ENCODE results near the gene ZNF366.

ZNF366 gene, protein sequence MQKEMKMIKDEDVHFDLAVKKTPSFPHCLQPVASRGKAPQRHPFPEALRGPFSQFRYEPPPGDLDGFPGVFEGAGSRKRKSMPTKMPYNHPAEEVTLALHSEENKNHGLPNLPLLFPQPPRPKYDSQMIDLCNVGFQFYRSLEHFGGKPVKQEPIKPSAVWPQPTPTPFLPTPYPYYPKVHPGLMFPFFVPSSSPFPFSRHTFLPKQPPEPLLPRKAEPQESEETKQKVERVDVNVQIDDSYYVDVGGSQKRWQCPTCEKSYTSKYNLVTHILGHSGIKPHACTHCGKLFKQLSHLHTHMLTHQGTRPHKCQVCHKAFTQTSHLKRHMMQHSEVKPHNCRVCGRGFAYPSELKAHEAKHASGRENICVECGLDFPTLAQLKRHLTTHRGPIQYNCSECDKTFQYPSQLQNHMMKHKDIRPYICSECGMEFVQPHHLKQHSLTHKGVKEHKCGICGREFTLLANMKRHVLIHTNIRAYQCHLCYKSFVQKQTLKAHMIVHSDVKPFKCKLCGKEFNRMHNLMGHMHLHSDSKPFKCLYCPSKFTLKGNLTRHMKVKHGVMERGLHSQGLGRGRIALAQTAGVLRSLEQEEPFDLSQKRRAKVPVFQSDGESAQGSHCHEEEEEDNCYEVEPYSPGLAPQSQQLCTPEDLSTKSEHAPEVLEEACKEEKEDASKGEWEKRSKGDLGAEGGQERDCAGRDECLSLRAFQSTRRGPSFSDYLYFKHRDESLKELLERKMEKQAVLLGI

DNA sequence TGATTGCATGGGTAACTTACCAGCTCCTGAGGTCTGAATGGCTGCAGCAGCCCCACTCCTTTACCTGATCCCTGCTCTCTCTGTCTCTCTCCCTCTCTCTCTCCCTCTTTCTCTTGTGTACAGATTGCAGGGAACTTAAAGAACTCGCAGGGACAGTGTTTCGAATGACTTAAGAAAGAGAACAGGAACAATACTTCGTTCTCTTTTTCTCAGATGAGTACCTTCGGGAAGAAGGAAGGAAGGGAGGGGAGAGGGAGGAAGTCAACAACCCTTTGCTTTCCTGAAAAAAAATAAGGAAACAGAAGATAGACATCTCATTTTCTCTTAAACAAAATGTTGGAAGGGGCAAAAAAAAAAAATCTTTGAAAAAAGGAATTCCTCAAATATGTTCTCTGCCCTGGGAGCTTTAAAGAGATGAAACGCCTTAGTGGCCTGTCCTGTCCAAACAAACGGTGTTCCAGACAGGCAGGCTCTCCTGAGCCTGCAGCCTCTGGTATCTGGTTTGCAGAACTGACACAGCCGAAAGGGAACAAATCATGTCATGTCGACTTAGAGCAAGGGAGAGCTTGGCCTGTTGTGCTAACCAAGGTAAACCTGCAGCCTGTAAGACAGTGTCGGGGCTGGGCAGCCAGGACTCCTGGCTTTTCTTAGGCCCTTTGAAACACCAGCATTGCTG, at the start of gene ZNF366:
ZNF366 (minus strand) TSS at position 180 of the 676 bp plus-strand sequence. CDS start 45,914 bp downstream, outside the sequence.
- DNase-seq (ENCODE audit: low read depth): no peak
- no peak within 1 kb of the TSS for H3K4me3 ChIP-seq (ENCODE audit: low read depth, low read length)
- TF ChIP-seq, protein P1, sequence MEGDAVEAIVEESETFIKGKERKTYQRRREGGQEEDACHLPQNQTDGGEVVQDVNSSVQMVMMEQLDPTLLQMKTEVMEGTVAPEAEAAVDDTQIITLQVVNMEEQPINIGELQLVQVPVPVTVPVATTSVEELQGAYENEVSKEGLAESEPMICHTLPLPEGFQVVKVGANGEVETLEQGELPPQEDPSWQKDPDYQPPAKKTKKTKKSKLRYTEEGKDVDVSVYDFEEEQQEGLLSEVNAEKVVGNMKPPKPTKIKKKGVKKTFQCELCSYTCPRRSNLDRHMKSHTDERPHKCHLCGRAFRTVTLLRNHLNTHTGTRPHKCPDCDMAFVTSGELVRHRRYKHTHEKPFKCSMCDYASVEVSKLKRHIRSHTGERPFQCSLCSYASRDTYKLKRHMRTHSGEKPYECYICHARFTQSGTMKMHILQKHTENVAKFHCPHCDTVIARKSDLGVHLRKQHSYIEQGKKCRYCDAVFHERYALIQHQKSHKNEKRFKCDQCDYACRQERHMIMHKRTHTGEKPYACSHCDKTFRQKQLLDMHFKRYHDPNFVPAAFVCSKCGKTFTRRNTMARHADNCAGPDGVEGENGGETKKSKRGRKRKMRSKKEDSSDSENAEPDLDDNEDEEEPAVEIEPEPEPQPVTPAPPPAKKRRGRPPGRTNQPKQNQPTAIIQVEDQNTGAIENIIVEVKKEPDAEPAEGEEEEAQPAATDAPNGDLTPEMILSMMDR (IDR thresholded peaks at IDR 0.05; ENCODE audit: low read depth, low read length, missing control alignments): no peak

DNA sequence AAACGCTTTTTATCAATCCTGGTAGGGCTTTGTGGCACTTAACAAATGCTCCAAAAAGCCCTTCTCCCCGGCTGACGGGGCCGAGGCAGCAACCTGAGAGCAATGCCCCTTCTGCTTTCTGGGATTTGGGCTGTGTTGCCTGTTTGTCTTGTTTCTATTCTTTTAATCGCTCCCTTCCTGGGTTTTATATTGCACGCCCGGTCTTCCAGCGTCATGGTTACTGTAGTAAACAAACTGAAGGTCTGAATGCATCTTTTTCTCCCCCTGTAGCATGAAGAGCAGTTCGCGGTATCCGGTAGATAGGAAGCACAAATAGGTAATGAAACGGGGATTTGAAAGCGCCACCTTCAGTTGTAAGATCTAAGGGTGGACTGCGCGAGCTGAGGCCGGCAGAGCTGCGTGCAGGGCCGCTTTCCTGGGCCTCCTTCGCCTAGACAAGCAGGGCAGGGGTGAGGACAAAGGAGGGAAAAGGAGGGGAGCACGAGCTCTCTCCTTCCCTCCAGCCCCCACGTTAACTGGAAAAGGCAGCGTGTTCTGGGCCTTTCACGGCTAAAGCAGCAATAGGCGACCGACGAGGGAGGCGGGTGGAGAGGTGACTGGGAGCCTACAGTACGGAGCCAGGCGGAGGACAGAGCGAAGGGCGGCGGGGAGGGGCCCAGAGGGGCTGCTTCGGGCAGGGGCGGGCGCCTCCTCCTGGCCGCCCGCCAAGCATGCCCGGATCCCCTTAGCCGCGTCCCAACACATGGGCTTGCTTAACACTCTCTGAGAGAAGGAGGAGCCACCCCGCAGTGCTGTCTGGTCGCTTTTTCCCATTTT, 49.3 kb upstream of the ZNF366 start:
- H3K4me3 ChIP-seq (ENCODE audit: low read depth, low read length): peak overlapping the region; percentile 42
- TF ChIP-seq, protein P1 (IDR thresholded peaks at IDR 0.05; ENCODE audit: low read depth, low read length, missing control alignments): peak; percentile 52
- peak; percentile 30 for DNase-seq (ENCODE audit: low read depth)

DNA sequence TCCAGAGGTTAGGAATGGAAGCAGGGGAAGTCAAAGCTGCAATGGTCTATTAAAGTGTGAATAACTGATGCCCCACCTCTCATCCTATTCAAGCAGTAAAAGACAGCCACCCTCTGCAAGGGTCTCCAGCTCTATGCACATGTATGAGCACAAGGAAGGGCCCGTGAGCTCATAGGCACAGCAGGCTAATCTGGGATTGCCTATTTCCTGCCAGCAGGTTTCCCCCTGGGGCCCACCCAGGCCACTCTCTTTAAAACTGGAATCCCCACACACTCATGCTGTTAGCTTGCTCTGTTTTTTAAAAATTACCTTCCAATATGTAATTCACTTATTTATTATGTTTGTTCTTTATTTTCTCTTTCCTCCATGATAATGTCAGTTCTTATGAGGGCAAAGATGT, 48.7 kb upstream of the ZNF366 start:
- DNase-seq (ENCODE audit: low read depth): no peak
- TF ChIP-seq, protein P1 (IDR thresholded peaks at IDR 0.05; ENCODE audit: low read depth, low read length, missing control alignments): no peak
- no peak overlapping the region for H3K4me3 ChIP-seq (ENCODE audit: low read depth, low read length)

DNA sequence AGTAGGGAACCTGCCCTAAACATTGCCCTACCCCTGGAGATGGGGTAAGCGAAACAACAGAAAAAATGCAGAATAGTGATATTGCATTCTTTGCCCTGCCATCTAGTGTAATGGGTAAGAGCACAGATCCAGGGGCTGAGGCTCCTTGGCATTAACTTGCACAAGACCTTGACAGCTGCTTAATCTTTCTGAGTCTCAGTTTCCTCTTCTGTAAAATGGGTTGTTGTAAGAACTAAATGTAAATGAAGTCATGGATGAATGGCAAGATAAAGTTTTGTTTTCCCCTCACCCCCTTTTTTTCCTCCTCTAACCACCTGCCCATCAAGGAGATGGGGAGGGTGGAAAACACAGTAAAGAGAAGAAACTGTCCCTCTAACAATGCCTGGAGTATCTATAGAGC, 47.7 kb upstream of the ZNF366 start:
- TF ChIP-seq, protein P1 (IDR thresholded peaks at IDR 0.05; ENCODE audit: low read depth, low read length, missing control alignments): no peak
- no peak for DNase-seq (ENCODE audit: low read depth)
- H3K4me3 ChIP-seq (ENCODE audit: low read depth, low read length): no peak overlapping the region

DNA sequence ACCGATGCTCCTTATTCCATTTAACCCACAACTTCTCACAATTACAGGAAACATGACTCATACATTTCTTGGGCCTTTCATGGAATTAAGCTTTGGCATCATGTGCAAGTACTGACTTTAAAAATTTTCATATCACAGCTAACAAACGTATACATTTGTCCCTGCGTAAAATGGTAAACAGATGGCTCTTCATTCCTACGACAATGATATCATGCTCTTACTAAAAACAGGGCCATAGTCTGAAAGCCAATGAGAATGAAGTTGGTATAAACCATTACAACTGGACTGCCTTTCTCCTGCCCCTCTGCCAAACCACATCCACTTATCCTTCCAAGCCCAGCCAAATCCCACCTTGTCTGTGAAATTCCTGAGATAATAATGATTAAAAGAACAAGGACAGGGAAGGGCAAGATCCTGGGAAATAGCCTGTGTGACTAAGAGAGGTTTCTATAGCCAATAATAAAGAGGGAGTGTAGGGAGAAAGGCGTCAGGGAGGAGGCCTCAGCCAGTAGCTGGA, 44.9 kb upstream of the ZNF366 start:
- H3K4me3 ChIP-seq (ENCODE audit: low read depth, low read length): no peak overlapping the region
- TF ChIP-seq, protein P1 (IDR thresholded peaks at IDR 0.05; ENCODE audit: low read depth, low read length, missing control alignments): no peak
- no peak for DNase-seq (ENCODE audit: low read depth)

DNA sequence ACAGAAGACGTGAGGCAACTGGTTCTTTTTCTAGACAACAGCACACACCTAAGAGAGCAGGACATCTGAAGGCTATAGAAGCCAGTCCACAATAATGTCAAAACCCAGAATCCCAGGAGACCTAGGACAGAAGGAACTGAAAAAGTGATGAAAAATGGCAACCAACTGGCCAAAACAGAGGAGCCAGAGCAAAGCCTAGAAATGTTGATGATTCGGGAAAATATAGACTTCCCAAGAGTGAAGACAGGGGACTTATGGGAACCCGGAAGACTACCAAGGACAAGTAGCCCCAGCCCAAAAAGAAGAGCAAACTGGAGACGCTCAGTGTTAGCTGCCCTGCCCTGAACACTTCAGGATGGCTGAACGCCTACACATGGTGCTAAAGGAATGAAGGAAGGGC, 43.4 kb upstream of the ZNF366 start:
- H3K4me3 ChIP-seq (ENCODE audit: low read depth, low read length): no peak overlapping the region
- no peak for DNase-seq (ENCODE audit: low read depth)
- TF ChIP-seq, protein P1 (IDR thresholded peaks at IDR 0.05; ENCODE audit: low read depth, low read length, missing control alignments): no peak
